Left lung (tissue), 10 donors: Measurements from ENCODE around the gene ZNF514. TPM values are rescaled to one million over a fixed set of nuclear protein-coding genes. Genes with fewer than 3 reads are reported as not detected.

Experiments used
- ATAC-seq: fragments of 200-7000 bp; cut with Tn5 transposase; one replicate; pipeline ENCODE4 v1.9.1; 2020; ENCODE audit warnings: moderate library complexity
- DNase-seq, 4 donors: peaks; one replicate each; pipeline ENCODE4 v3.0.0-alpha.2; 2013 to 2020
- H3K27ac ChIP-seq, 2 donors: fragments of 200-600 bp; sonication (generic) in 1 of 2; one replicate each; pipeline versions ENCODE4 v1.5.0 to v1.8.0; 2020 to 2021
- H3K27me3 ChIP-seq, 2 donors: fragments of 200-600 bp; sonication (generic) in 1 of 2; one replicate each; pipeline versions ENCODE4 v1.5.0 to v1.8.0; 2020 to 2021
- H3K36me3 ChIP-seq, 2 donors: fragments of 200-600 bp; sonication (generic) in 1 of 2; one replicate each; pipeline versions ENCODE4 v1.5.0 to v1.8.0; 2020 to 2021
- H3K4me1 ChIP-seq, 2 donors: fragments of 200-600 bp; one replicate each; pipeline ENCODE4 v1.8.0; 2021
- H3K4me3 ChIP-seq, 2 donors: fragments of 200-600 bp; sonication (generic) in 1 of 2; one replicate each; pipeline versions ENCODE4 v1.5.0 to v1.8.0; 2020 to 2021; ENCODE audit warnings: mild to moderate bottlenecking in 1 of 2
- H3K9me3 ChIP-seq, 2 donors: fragments of 200-600 bp; sonication (generic) in 1 of 2; one replicate each; pipeline versions ENCODE4 v1.5.0 to v1.8.0; 2020 to 2021
- CTCF ChIP-seq, 2 donors: fragments of 200-600 bp; sonication (generic) in 1 of 2; IDR thresholded peaks; one replicate each; pipeline versions ENCODE4 v1.5.0 to v1.8.0; 2021; ENCODE audit warnings: antibody characterized with exemption in 2 of 2
- intact Hi-C, 2 donors: fragments of 100-400 bp; cut with DNase I; formaldehyde crosslinking; loops; one replicate each; pipeline versions ENCODE4 v1.11.2 to v1.14.2; 2022
- polyA plus RNA-seq, 6 donors: library from polyadenylated mRNA; unstranded; fragments of 120-200 nt; gene quantifications; one replicate each; pipeline ENCODE4 v1.2.1, GENCODE V29; 2013; ENCODE audit not compliant: insufficient read length in 6 of 6
- total RNA-seq, 2 donors: library from RNA; stranded (reverse); fragmentation: NEBNext Ultra II Directional; extraction: Animal tissue kit (Norgen Biotek cat#: 25700); gene quantifications; one replicate each; pipeline ENCODE4 v1.2.1, GENCODE V29; 2021
- donor health status: DM: no; HTN: yes; CAD: no.
- donor health status: DM: no; HTN: no; CAD: no.

ZNF514 gene
- total and polyA plus RNA-seq, 8 donors, result 12.9 to 50.5 (median 39.3) TPM

- DNase-seq (no peak), ATAC-seq (no peak)
- H3K4me1 ChIP-seq, result no peaks in the 10 kb centered on the region
- no peak overlapping the region for H3K4me3 ChIP-seq
- H3K36me3 ChIP-seq, result peaks cover 0 to 78% of the 10 kb centered on the region in 2 donors
- TF ChIP-seq CTCF (IDR thresholded peaks at IDR 0.05), result no peak
- peaks cover 0 to 99% of the 10 kb centered on the region in 2 donors for H3K9me3 ChIP-seq
- intact Hi-C loops, result no loop called here
- H3K27me3 ChIP-seq, result no peaks in the 10 kb centered on the region
- no peak overlapping the region for H3K27ac ChIP-seq
Measured at GRCh38 chr2:95149397-95149984, 10.2 kb downstream of the ZNF514 start.

- peaks cover 0 to 100% of the 10 kb centered on the region in 2 donors for H3K9me3 ChIP-seq
- intact Hi-C loops, result no loop called here
- DNase-seq, result no peak
Measured at GRCh38 chr2:95143838-95144237, 15.8 kb downstream of the ZNF514 start.

GRCh38 chr2:95138702-95139101, 20.9 kb downstream of the ZNF514 start:
- peaks cover 0 to 87% of the 10 kb centered on the region in 2 donors for H3K9me3 ChIP-seq
- no peaks in the 10 kb centered on the region for H3K4me1 ChIP-seq
- peaks cover 0 to 7% of the 10 kb centered on the region in 2 donors for H3K36me3 ChIP-seq
- ATAC-seq (no peak), DNase-seq (no peak)
- intact Hi-C loops, result no loop called here
- H3K27me3 ChIP-seq, result no peaks in the 10 kb centered on the region
- H3K4me3 ChIP-seq, result no peak overlapping the region
- TF ChIP-seq CTCF (IDR thresholded peaks at IDR 0.05), result no peak
- no peak overlapping the region for H3K27ac ChIP-seq

More at GRCh38 chr2:95143838-95144237, 15.8 kb downstream of the ZNF514 start:
- peaks cover 0 to 38% of the 10 kb centered on the region in 2 donors for H3K36me3 ChIP-seq
- no peaks in the 10 kb centered on the region for H3K4me1 ChIP-seq
- ATAC-seq, result no peak
- H3K4me3 ChIP-seq, result no peak overlapping the region
- H3K27me3 ChIP-seq, result no peaks in the 10 kb centered on the region
- no peak for TF ChIP-seq CTCF (IDR thresholded peaks at IDR 0.05)
- H3K27ac ChIP-seq, result no peak overlapping the region

- Histone ChIP-seq H3K36me3 (peaks cover 0 to 3% of the 10 kb centered on the region in 2 donors), H3K9me3 (no peaks in the 10 kb centered on the region), H3K27ac (peak overlapping the region; percentile 94 to 95), H3K4me3 (peak overlapping the region; percentile 76 to 95), H3K27me3 (no peaks in the 10 kb centered on the region), H3K4me1 (peaks cover 10 to 27% of the 10 kb centered on the region in 2 donors)
- TF ChIP-seq CTCF (IDR thresholded peaks at IDR 0.05), result no peak
- DNase-seq (no peak), ATAC-seq (no peak)
- intact Hi-C loops, result no loop called here
Measured at GRCh38 chr2:95122197-95122551, 37.5 kb downstream of the ZNF514 start.

GRCh38 chr2:95121407-95122196, 38.0 kb downstream of the ZNF514 start, which contains the start of gene MRPS5:
MRPS5 (minus strand) TSS chr2:95121808; CDS start chr2:95121791, 17 bp downstream.
- DNase-seq, result peak; percentile 80 to 99 (median 86)
- no peak for TF ChIP-seq CTCF (IDR thresholded peaks at IDR 0.05)
- H3K27me3 ChIP-seq, result no peaks in the 10 kb centered on the region
- H3K9me3 ChIP-seq, result no peaks in the 10 kb centered on the region
- ATAC-seq, result peak; percentile 99
- peaks cover 10 to 27% of the 10 kb centered on the region in 2 donors for H3K4me1 ChIP-seq
- H3K4me3 ChIP-seq, result peak within 1 kb of the TSS; percentile 76 to 95
- intact Hi-C loops, result no loop called here
- peaks cover 0 to 8% of the 10 kb centered on the region in 2 donors for H3K36me3 ChIP-seq
- peak within 1 kb of the TSS; percentile 94 to 95 for H3K27ac ChIP-seq
